Common myeloid progenitor, CD34-positive (primary cell): ENCODE measurements around the gene CBR4.

Source experiments
- CTCF ChIA-PET: fragments of 350-600 bp; sonication (Branson Sonifier 250); formaldehyde crosslinking; loops from one replicate; lab custom pipeline; 2021; ENCODE audit warnings: antibody characterized with exemption; lab: Charles Lee
- POLR2A ChIA-PET: fragments of 350-600 bp; sonication (Branson Sonifier 250); formaldehyde crosslinking; loops from one replicate; lab custom pipeline; 2021; ENCODE audit warnings: antibody characterized with exemption; lab: Charles Lee
- DNase-seq, 3 donors: peaks; one replicate each; pipeline versions ENCODE4 v3.0.0 to v3.0.0-alpha.2; 2013
- H3K27ac ChIP-seq, 2 experiments: 1 replicate in 1 of 2; 2 replicates in 1 of 2; pipeline ENCODE4 v1.7.0; 2013; ENCODE audit warnings: inconsistent platforms in 2 of 2, low read length in 2 of 2, mild to moderate bottlenecking in 2 of 2, low read depth in 1 of 2, moderate library complexity in 1 of 2; ENCODE audit not compliant: severe bottlenecking in 2 of 2, insufficient read depth in 1 of 2, poor library complexity in 1 of 2
- H3K27me3 ChIP-seq, 5 experiments: replicated peaks in 2 of 5; 1 replicate in 3 of 5; 2 replicates in 2 of 5; pipeline versions ENCODE4 v1.6.1 to v1.7.0; 2013; ENCODE audit warnings: low read length in 4 of 5, mild to moderate bottlenecking in 2 of 5, moderate library complexity in 2 of 5, inconsistent platforms in 1 of 5; ENCODE audit not compliant: insufficient read depth in 5 of 5, control insufficient read depth in 4 of 5
- H3K36me3 ChIP-seq, 4 experiments: 1 replicate in 2 of 4; 2 replicates in 2 of 4; pipeline versions ENCODE4 v1.6.1 to v1.7.0; 2013; ENCODE audit warnings: low read length in 3 of 4, control low read depth in 1 of 4, mild to moderate bottlenecking in 1 of 4; ENCODE audit not compliant: control insufficient read depth in 4 of 4, insufficient read depth in 4 of 4
- H3K4me1 ChIP-seq, 4 experiments: 1 replicate in 3 of 4; 2 replicates in 1 of 4; pipeline versions ENCODE4 v1.6.1 to v1.7.1; 2013; ENCODE audit warnings: low read length in 3 of 4, mild to moderate bottlenecking in 3 of 4, control low read depth in 1 of 4, inconsistent platforms in 1 of 4, moderate library complexity in 1 of 4; ENCODE audit not compliant: control insufficient read depth in 4 of 4, insufficient read depth in 4 of 4; ENCODE audit errors: control extremely low read depth in 1 of 4
- H3K4me3 ChIP-seq, 7 experiments: 1 replicate in 4 of 7; 2 replicates in 3 of 7; pipeline versions ENCODE4 v1.5.1 to v1.7.0; 2013; ENCODE audit warnings: mild to moderate bottlenecking in 7 of 7, low read length in 6 of 7, moderate library complexity in 6 of 7, inconsistent platforms in 2 of 7, low read depth in 2 of 7, control low read depth in 1 of 7; ENCODE audit not compliant: insufficient read depth in 4 of 7, control insufficient read depth in 1 of 7; ENCODE audit errors: extremely low read depth in 1 of 7
- H3K9me3 ChIP-seq, 5 experiments: 1 replicate in 4 of 5; 2 replicates in 1 of 5; pipeline versions ENCODE4 v1.6.1 to v1.7.1; 2013; ENCODE audit warnings: low read length in 4 of 5, mild to moderate bottlenecking in 2 of 5, inconsistent platforms in 1 of 5, low read depth in 1 of 5, moderate library complexity in 1 of 5; ENCODE audit not compliant: control insufficient read depth in 4 of 5, insufficient read depth in 2 of 5; ENCODE audit errors: control extremely low read depth in 1 of 5
- WGBS: methylation state at CpG from one replicate; pipeline ENCODE4 v1.1.5; 2013; ENCODE audit not compliant: insufficient coverage; 5-methylcytosine and 5-hydroxymethylcytosine counted together

Gene CBR4

GRCh38 chr4:169050881-169051760 lies 41.1 kb upstream of the CBR4 start:
- Histone ChIP-seq H3K4me1 (no peaks in the 10 kb centered on the region), H3K27ac (no peak overlapping the region), H3K9me3 (no peaks in the 10 kb centered on the region), H3K27me3 (no peaks in the 10 kb centered on the region), H3K36me3 (no peaks in the 10 kb centered on the region), H3K4me3 (no peak overlapping the region)
- ChIA-PET POLR2A (no interaction called here), CTCF (interaction anchor here (2.5 kb wide), 1 partner anchor 25 kb away, joined by 6 read pairs; no protein-coding TSS in a partner anchor)
- WGBS, result 89% methylated on average over 5 of the region's 9 CpGs
- DNase-seq, result no peak

GRCh38 chr4:169050284-169050683 lies 40.2 kb upstream of the CBR4 start:
- POLR2A ChIA-PET, result no interaction called here
- Histone ChIP-seq H3K36me3 (no peaks in the 10 kb centered on the region), H3K27ac (no peak overlapping the region), H3K4me1 (no peaks in the 10 kb centered on the region), H3K27me3 (no peaks in the 10 kb centered on the region), H3K4me3 (no peak overlapping the region), H3K9me3 (no peaks in the 10 kb centered on the region)
- WGBS, result 83% methylated on average over 4 of the region's 7 CpGs
- no peak for DNase-seq
- CTCF ChIA-PET, result interaction anchor here (0.6 kb wide), 1 partner anchor 516 kb away, joined by 3 read pairs; no protein-coding TSS in a partner anchor

GRCh38 chr4:169048868-169049414 lies 38.9 kb upstream of the CBR4 start:
- 100% methylated on average over 3 of the region's 9 CpGs for WGBS
- H3K27me3 ChIP-seq, result no peaks in the 10 kb centered on the region

GRCh38 chr4:169047956-169048355 lies 37.9 kb upstream of the CBR4 start:
- 100% methylated on average over 2 of the region's 4 CpGs for WGBS
- Histone ChIP-seq H3K4me3 (no peak overlapping the region), H3K9me3 (no peaks in the 10 kb centered on the region), H3K36me3 (no peaks in the 10 kb centered on the region), H3K4me1 (no peaks in the 10 kb centered on the region), H3K27ac (no peak overlapping the region), H3K27me3 (no peaks in the 10 kb centered on the region)
- ChIA-PET POLR2A (no interaction called here), CTCF (interaction anchor here (0.7 to 2.2 kb wide), 3 partner anchors 9 to 21 kb away, joined by 3 to 4 read pairs (median 3); no protein-coding TSS in a partner anchor)
- no peak for DNase-seq

More at GRCh38 chr4:169048868-169049414, 38.9 kb upstream of the CBR4 start:
- no peak overlapping the region for H3K4me3 ChIP-seq
- H3K9me3 ChIP-seq, result no peaks in the 10 kb centered on the region
- no peaks in the 10 kb centered on the region for H3K36me3 ChIP-seq
- no peaks in the 10 kb centered on the region for H3K4me1 ChIP-seq
- CTCF ChIA-PET, result interaction anchor here (1.2 to 1.4 kb wide), 2 partner anchors 8 to 11 kb away, joined by 3 read pairs; no protein-coding TSS in a partner anchor
- no peak for DNase-seq
- H3K27ac ChIP-seq, result no peak overlapping the region
- POLR2A ChIA-PET, result no interaction called here

- DNase-seq, result no peak
- Histone ChIP-seq H3K36me3 (no peaks in the 10 kb centered on the region), H3K9me3 (no peaks in the 10 kb centered on the region), H3K4me1 (no peaks in the 10 kb centered on the region), H3K27ac (no peak overlapping the region), H3K27me3 (no peaks in the 10 kb centered on the region), H3K4me3 (no peak overlapping the region)
- POLR2A ChIA-PET, result no interaction called here
- 94% methylated on average over 10 of the region's 15 CpGs for WGBS
- CTCF ChIA-PET, result interaction anchor here (1.3 to 2.2 kb wide), 4 partner anchors 13 to 125 kb away, joined by 3 to 7 read pairs (median 4); no protein-coding TSS in a partner anchor
Observed at GRCh38 chr4:169045862-169046584, 36.0 kb upstream of the CBR4 start.

GRCh38 chr4:169044714-169045447 lies 34.8 kb upstream of the CBR4 start:
- Histone ChIP-seq H3K9me3 (no peaks in the 10 kb centered on the region), H3K27me3 (no peaks in the 10 kb centered on the region), H3K4me3 (no peak overlapping the region), H3K36me3 (no peaks in the 10 kb centered on the region), H3K4me1 (no peaks in the 10 kb centered on the region), H3K27ac (no peak overlapping the region)
- CTCF ChIA-PET, result interaction anchor here (1.3 to 2.0 kb wide), 3 partner anchors 14 to 124 kb away, joined by 3 to 7 read pairs (median 3); no protein-coding TSS in a partner anchor
- DNase-seq, result no peak
- POLR2A ChIA-PET, result interaction anchor here (0.9 kb wide), 1 partner anchor 11 kb away, joined by 3 read pairs; no protein-coding TSS in a partner anchor
- WGBS, result 89% methylated on average over 5 of the region's 5 CpGs
